Calu3 (cell line): Measurements from ENCODE around the gene ST7. TPM values are rescaled to one million over a fixed set of nuclear protein-coding genes. Genes with fewer than 3 reads are reported as not detected.

Experiments
- BruUV-seq: library from RNA; stranded (reverse); fragments of 400-500 nt; replicated peaks from 2 replicates; lab custom pipeline; 2021; lab: Mats Ljungman, UMichigan
- CTCF ChIA-PET: fragments of 300-600 bp; sonication (Branson Sonifier 250); formaldehyde crosslinking; loops from one replicate; lab custom pipeline; 2022; ENCODE audit warnings: antibody characterized with exemption; lab: Charles Lee
- DNase-seq: peaks from one replicate; pipeline ENCODE4 v3.0.0; 2022
- H3K27ac Mint-ChIP-seq: one replicate; pipeline ENCODE4 v1.8.0; 2022; ENCODE audit warnings: mixed read lengths; ENCODE audit not compliant: unreplicated experiment
- H3K27me3 Mint-ChIP-seq: one replicate; pipeline ENCODE4 v1.8.0; 2022; ENCODE audit warnings: mixed read lengths; ENCODE audit not compliant: unreplicated experiment
- H3K36me3 Mint-ChIP-seq: one replicate; pipeline ENCODE4 v1.8.0; 2022; ENCODE audit warnings: mild to moderate bottlenecking, moderate library complexity, mixed read lengths; ENCODE audit not compliant: insufficient read depth, unreplicated experiment
- H3K4me1 Mint-ChIP-seq: one replicate; pipeline ENCODE4 v1.8.0; 2022; ENCODE audit warnings: mild to moderate bottlenecking, low read depth, mixed read lengths; ENCODE audit not compliant: unreplicated experiment
- H3K4me3 Mint-ChIP-seq: one replicate; pipeline ENCODE4 v1.8.0; 2022; ENCODE audit warnings: mild to moderate bottlenecking, low read depth, moderate library complexity, mixed read lengths; ENCODE audit not compliant: unreplicated experiment
- H3K9me3 Mint-ChIP-seq: one replicate; pipeline ENCODE4 v1.8.0; 2022; ENCODE audit warnings: low read depth, mixed read lengths; ENCODE audit not compliant: unreplicated experiment
- intact Hi-C: fragments of 100-400 bp; cut with micrococcal nuclease; formaldehyde crosslinking; loops from one replicate; pipeline ENCODE4 v1.10.0; 2022; ENCODE audit not compliant: unreplicated experiment
- total RNA-seq: library from RNA; stranded (reverse); gene quantifications from 2 replicates; pipeline ENCODE4 v1.2.3, GENCODE V29; 2022
- TF ChIP-seq, protein P1 (sequence below): fragments of 200-600 bp; IDR thresholded peaks from one replicate; pipeline ENCODE4 v1.8.0; 2022; ENCODE audit warnings: antibody characterized with exemption; ENCODE audit not compliant: unreplicated experiment

The ST7 gene
- total RNA-seq, 1 experiment from 2014 or later: 17.7 TPM

DNA sequence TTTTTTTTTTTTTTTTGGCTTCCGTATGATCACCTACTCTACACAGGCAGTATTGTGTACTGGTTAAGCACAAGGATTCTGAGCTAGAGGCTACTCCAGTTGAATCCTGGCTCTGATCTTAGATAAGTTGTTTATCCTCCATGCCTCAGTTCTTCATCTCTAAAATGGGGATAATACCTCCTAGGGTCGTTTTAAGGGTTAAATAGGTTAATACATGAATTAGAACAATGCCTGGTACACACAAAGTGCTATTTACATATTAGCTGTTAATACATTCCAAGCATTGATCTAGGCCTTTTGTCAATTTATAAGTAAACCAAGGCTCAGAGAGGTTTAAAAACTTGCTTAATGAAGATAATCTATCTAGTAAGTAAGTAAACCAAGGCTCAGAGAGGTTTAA, 59.0 kb downstream of the ST7 start:
- no peaks in the 10 kb centered on the region for H3K9me3 Mint-ChIP-seq
- intact Hi-C loops: no loop called here
- no peak for DNase-seq
- H3K4me3 Mint-ChIP-seq: no peak overlapping the region
- H3K36me3 Mint-ChIP-seq: no peaks in the 10 kb centered on the region
- H3K27me3 Mint-ChIP-seq: no peaks in the 10 kb centered on the region
- BruUV-seq: no TSS peak
- no peaks in the 10 kb centered on the region for H3K4me1 Mint-ChIP-seq
- TF ChIP-seq, protein P1, sequence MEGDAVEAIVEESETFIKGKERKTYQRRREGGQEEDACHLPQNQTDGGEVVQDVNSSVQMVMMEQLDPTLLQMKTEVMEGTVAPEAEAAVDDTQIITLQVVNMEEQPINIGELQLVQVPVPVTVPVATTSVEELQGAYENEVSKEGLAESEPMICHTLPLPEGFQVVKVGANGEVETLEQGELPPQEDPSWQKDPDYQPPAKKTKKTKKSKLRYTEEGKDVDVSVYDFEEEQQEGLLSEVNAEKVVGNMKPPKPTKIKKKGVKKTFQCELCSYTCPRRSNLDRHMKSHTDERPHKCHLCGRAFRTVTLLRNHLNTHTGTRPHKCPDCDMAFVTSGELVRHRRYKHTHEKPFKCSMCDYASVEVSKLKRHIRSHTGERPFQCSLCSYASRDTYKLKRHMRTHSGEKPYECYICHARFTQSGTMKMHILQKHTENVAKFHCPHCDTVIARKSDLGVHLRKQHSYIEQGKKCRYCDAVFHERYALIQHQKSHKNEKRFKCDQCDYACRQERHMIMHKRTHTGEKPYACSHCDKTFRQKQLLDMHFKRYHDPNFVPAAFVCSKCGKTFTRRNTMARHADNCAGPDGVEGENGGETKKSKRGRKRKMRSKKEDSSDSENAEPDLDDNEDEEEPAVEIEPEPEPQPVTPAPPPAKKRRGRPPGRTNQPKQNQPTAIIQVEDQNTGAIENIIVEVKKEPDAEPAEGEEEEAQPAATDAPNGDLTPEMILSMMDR: no peak
- CTCF ChIA-PET: no interaction called here
- H3K27ac Mint-ChIP-seq: no peak overlapping the region

DNA sequence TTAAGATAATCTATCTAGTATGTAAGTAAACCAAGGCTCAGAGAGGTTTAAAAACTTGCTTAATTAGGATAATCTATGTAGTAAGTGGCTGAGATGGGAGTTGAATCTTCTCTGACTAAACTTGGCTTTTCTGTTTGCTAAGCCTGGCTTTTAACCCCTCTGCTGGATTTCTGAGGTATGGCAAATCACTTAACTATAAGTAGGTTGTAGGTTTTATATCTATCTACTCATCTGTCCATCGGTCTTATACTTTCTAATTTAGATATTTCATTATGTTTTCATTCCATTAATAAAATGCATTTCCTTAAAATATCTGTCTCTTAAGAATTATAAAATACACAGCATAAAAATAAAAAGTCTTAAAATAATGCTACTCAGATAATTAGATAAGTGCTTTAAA, 59.4 kb downstream of the ST7 start:
- Mint-ChIP-seq H3K4me1 (no peaks in the 10 kb centered on the region), H3K27ac (no peak overlapping the region), H3K36me3 (no peaks in the 10 kb centered on the region), H3K4me3 (no peak overlapping the region), H3K9me3 (no peaks in the 10 kb centered on the region), H3K27me3 (no peaks in the 10 kb centered on the region)
- BruUV-seq: no TSS peak
- CTCF ChIA-PET: no interaction called here
- TF ChIP-seq, protein P1: no peak
- intact Hi-C loops: no loop called here
- DNase-seq: no peak

DNA sequence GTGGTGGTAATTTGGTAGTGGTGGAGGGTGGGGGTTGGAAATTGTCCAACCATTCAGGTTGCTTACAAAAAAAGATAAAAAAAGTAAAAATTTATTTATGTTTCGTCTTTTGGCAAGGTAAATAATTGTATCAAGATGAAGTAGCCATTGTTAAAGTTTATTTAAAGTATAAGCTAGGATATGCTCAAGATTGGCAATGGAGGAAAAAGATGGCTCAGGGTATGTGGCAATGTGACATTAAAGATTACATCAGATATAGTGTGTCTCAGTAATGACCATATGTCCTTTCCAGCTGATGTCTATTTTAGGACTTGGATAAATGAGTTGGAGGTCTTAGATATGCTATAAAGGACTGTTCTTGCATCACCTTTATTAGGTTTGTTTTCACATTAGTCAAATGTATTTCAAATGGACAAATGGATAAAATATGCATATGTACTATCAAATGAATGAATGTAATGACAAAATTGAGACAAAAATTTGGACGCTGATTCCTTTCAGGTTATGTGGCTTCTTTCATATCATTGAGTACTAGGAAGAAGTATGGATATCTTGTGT, 60.9 kb downstream of the ST7 start:
- CTCF ChIA-PET: no interaction called here
- no peaks in the 10 kb centered on the region for H3K36me3 Mint-ChIP-seq

DNA sequence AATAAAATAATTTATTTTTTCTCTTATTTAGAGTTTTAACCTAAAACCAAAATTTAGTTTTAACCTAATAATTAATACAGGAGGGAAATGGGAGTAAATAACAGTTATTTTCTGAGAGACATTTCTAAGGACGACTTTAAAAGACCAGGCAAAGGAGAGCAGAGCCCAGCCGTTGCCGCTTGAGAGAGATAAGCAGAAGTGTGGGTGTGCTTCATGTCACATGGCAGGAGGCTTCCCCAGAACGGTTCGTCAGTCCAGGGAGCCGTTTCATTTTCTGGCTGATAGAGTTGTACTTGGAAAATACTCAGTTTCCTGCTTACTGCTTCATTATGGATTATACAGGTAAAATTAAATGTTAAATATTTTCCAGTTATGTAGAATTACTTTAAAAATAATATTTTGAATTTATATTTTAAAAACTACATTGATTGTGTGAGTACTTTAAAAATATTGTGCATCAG, 61.4 kb downstream of the ST7 start:
- Mint-ChIP-seq H3K4me1 (no peaks in the 10 kb centered on the region), H3K4me3 (no peak overlapping the region), H3K27ac (no peak overlapping the region), H3K27me3 (no peaks in the 10 kb centered on the region), H3K36me3 (no peaks in the 10 kb centered on the region), H3K9me3 (no peaks in the 10 kb centered on the region)
- DNase-seq: no peak
- CTCF ChIA-PET: no interaction called here
- TF ChIP-seq, protein P1: no peak
- intact Hi-C loops: no loop called here
- no TSS peak for BruUV-seq

More for the DNA sequence above, 60.9 kb downstream of the ST7 start:
- DNase-seq: no peak
- no TSS peak for BruUV-seq
- no peaks in the 10 kb centered on the region for H3K9me3 Mint-ChIP-seq
- no peaks in the 10 kb centered on the region for H3K4me1 Mint-ChIP-seq
- no peak overlapping the region for H3K4me3 Mint-ChIP-seq
- H3K27ac Mint-ChIP-seq: no peak overlapping the region
- TF ChIP-seq, protein P1: no peak
- intact Hi-C loops: no loop called here
- no peaks in the 10 kb centered on the region for H3K27me3 Mint-ChIP-seq
